ENCODE results near the gene ANTXR1.

Gene ANTXR1

DNA sequence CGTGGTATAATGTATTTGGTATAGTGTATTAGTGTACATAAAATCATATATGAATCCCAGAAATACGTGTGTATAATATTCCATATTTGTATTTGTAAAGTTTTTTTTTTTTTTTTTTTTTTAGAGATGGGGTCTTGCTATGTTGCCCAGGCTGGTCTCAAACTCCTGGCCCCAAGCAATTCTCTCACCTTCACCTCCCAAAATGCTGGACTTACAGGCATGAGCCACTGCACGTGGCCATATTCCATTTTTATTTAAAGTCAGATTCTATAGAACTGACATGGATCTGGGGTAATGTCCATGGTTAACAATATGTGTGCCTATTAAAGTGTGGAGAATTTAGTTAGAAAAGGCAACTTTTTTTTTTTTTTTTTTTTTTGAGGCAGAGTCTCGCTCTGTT, 71.5 kb downstream of the ANTXR1 start:
- Histone ChIP-seq H3K4me1 (ENCODE audit: control insufficient read depth, insufficient read depth, low read depth, low read length) (peaks cover 14% of the 10 kb centered on the region), H3K4me3 (ENCODE audit: insufficient read depth in 1 of 2, low read depth in 1 of 2, low read length in 2 of 2) (no peak overlapping the region), H3K36me3 (ENCODE audit: control insufficient read depth in 1 of 2, insufficient read depth in 2 of 2, low read depth in 1 of 2, low read length in 2 of 2) (peaks cover 12 to 21% of the 10 kb centered on the region in 2 experiments), H3K14ac (ENCODE audit: low read length in 2 of 2) (no peak overlapping the region), H2BK120ac (ENCODE audit: low read depth, low read length) (no peak overlapping the region), H3K27ac (ENCODE audit: low read length, poor library complexity, severe bottlenecking) (no peak overlapping the region), H2AFZ (ENCODE audit: low read depth, low read length) (no peak overlapping the region), H2AK5ac (ENCODE audit: low read length, severe bottlenecking) (no peak overlapping the region), H3K4ac (ENCODE audit: low read depth in 1 of 2, low read length in 2 of 2) (no peak overlapping the region), H3K23ac (ENCODE audit: low read length in 2 of 2) (no peak overlapping the region), H2BK5ac (ENCODE audit: low read depth, low read length, poor library complexity, severe bottlenecking) (no peak overlapping the region), H3K27me3 (ENCODE audit: control insufficient read depth in 1 of 2, insufficient read depth in 1 of 2, low read length in 2 of 2) (no peaks in the 10 kb centered on the region), H3K18ac (ENCODE audit: low read depth in 1 of 2, low read length in 2 of 2) (no peak overlapping the region), H2BK12ac (ENCODE audit: low read length in 2 of 2) (no peak overlapping the region), H3K4me2 (ENCODE audit: low read length, poor library complexity, severe bottlenecking) (no peak overlapping the region), H4K91ac (ENCODE audit: low read length) (no peak overlapping the region), H3K9me3 (ENCODE audit: control insufficient read depth, low read length) (no peaks in the 10 kb centered on the region), H3K79me1 (replicated peaks; ENCODE audit: low read length, poor library complexity, severe bottlenecking) (peaks cover 2% of the 10 kb centered on the region), H3K9ac (ENCODE audit: low read length) (no peak overlapping the region), H4K8ac (ENCODE audit: low read length) (no peak overlapping the region), H2BK15ac (ENCODE audit: low read depth, poor library complexity, severe bottlenecking) (no peak overlapping the region)
- no peak for DNase-seq
- WGBS = no CpG with 5 or more reads among the region's 4 CpGs

DNA sequence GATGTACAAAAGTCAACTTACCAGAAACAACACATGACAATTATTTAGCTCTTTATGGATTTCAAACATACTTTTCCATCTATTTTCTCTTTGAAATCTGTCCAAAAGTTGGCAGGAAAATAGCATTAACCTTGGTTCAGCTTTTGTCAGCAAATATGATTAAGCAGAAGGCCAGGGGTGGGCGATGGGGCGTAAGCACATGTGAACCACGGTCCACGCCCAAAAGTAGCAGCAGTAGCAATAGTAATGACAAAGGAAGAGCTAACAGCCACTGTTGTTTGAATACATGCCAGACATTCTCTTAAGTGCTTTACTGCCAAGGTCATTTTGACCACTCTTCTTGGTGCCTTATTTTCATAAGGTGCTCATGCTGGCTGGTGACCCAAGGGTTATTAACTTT, 73.5 kb downstream of the ANTXR1 start:
- H2BK5ac ChIP-seq (ENCODE audit: low read depth, low read length, poor library complexity, severe bottlenecking) = no peak overlapping the region
- no peak overlapping the region for H3K9ac ChIP-seq (ENCODE audit: low read length)
- peak overlapping the region; percentile 77 for H4K91ac ChIP-seq (ENCODE audit: low read length)
- peak overlapping the region; percentile 40 to 50 for H3K18ac ChIP-seq (ENCODE audit: low read depth in 1 of 2, low read length in 2 of 2)
- H2BK15ac ChIP-seq (ENCODE audit: low read depth, poor library complexity, severe bottlenecking) = no peak overlapping the region
- H3K27me3 ChIP-seq (ENCODE audit: control insufficient read depth in 1 of 2, insufficient read depth in 1 of 2, low read length in 2 of 2) = no peaks in the 10 kb centered on the region
- H3K9me3 ChIP-seq (ENCODE audit: control insufficient read depth, low read length) = no peaks in the 10 kb centered on the region
- H3K4me2 ChIP-seq (ENCODE audit: low read length, poor library complexity, severe bottlenecking) = no peak overlapping the region
- no peak overlapping the region for H2AK5ac ChIP-seq (ENCODE audit: low read length, severe bottlenecking)
- WGBS = 92% methylated on average over 4 of the region's 4 CpGs
- no peak overlapping the region for H3K4ac ChIP-seq (ENCODE audit: low read depth in 1 of 2, low read length in 2 of 2)
- DNase-seq = no peak
- H4K8ac ChIP-seq (ENCODE audit: low read length) = peak overlapping the region; percentile 76
- H3K27ac ChIP-seq (ENCODE audit: low read length, poor library complexity, severe bottlenecking) = no peak overlapping the region
- peak overlapping the region in 1 of 2 experiments; percentile 77 for H2BK12ac ChIP-seq (ENCODE audit: low read length in 2 of 2)
- no peak overlapping the region for H3K4me3 ChIP-seq (ENCODE audit: insufficient read depth in 1 of 2, low read depth in 1 of 2, low read length in 2 of 2)
- no peak overlapping the region for H2BK120ac ChIP-seq (ENCODE audit: low read depth, low read length)
- H2AFZ ChIP-seq (ENCODE audit: low read depth, low read length) = no peak overlapping the region
- peaks cover 14% of the 10 kb centered on the region for H3K4me1 ChIP-seq (ENCODE audit: control insufficient read depth, insufficient read depth, low read depth, low read length)
- peaks cover 12 to 19% of the 10 kb centered on the region in 2 experiments for H3K36me3 ChIP-seq (ENCODE audit: control insufficient read depth in 1 of 2, insufficient read depth in 2 of 2, low read depth in 1 of 2, low read length in 2 of 2)
- no peak overlapping the region for H3K14ac ChIP-seq (ENCODE audit: low read length in 2 of 2)
- H3K79me1 ChIP-seq (replicated peaks; ENCODE audit: low read length, poor library complexity, severe bottlenecking) = peaks cover 2% of the 10 kb centered on the region
- H3K23ac ChIP-seq (ENCODE audit: low read length in 2 of 2) = no peak overlapping the region

DNA sequence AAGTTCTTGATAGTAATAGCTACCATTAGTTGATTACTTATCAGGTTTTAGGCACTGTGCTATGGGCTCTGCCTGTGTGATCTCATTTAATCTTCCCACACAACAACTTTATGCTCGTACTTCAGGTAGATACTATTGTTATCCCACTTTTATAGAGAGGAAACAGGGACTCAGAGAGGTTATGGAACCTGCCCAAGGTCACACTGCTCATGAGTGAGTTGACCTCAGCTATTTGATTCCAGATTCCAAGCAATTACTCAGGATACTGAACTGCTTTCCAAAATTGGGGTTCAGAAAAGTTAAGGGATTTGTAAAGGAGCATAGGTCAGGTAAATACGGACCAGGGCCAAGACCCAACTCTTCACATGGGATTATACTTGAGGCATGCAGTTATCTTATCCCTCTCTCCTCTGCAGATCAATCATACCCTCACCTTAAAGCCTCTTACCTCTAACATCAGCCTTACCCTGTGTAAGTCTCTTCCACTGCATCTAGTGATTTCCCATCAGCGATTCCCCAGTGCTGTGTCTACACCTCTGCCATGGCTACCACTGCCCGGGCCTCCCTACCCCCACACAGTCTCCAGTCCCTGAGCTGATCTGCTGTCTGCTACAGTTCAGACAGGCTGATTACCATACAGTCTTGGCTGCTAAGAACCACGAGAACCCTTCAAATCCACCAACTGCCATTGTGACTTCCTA, 74.4 kb downstream of the ANTXR1 start:
- peak overlapping the region; percentile 60 for H2BK15ac ChIP-seq (ENCODE audit: low read depth, poor library complexity, severe bottlenecking)
- DNase-seq = no peak
- H2BK5ac ChIP-seq (ENCODE audit: low read depth, low read length, poor library complexity, severe bottlenecking) = no peak overlapping the region
- H2BK120ac ChIP-seq (ENCODE audit: low read depth, low read length) = no peak overlapping the region
- peak overlapping the region; percentile 89 for H4K91ac ChIP-seq (ENCODE audit: low read length)
- H2AFZ ChIP-seq (ENCODE audit: low read depth, low read length) = no peak overlapping the region
- no peaks in the 10 kb centered on the region for H3K9me3 ChIP-seq (ENCODE audit: control insufficient read depth, low read length)
- peak overlapping the region; percentile 44 for H3K9ac ChIP-seq (ENCODE audit: low read length)
- peak overlapping the region; percentile 32 to 87 for H2BK12ac ChIP-seq (ENCODE audit: low read length in 2 of 2)
- peak overlapping the region; percentile 67 to 77 for H3K18ac ChIP-seq (ENCODE audit: low read depth in 1 of 2, low read length in 2 of 2)
- no peak overlapping the region for H3K27ac ChIP-seq (ENCODE audit: low read length, poor library complexity, severe bottlenecking)
- H3K36me3 ChIP-seq (ENCODE audit: control insufficient read depth in 1 of 2, insufficient read depth in 2 of 2, low read depth in 1 of 2, low read length in 2 of 2) = peaks cover 10 to 20% of the 10 kb centered on the region in 2 experiments
- no peak overlapping the region for H3K4me2 ChIP-seq (ENCODE audit: low read length, poor library complexity, severe bottlenecking)
- peak overlapping the region; percentile 81 for H4K8ac ChIP-seq (ENCODE audit: low read length)
- H3K4me1 ChIP-seq (ENCODE audit: control insufficient read depth, insufficient read depth, low read depth, low read length) = peaks cover 8% of the 10 kb centered on the region
- H3K4me3 ChIP-seq (ENCODE audit: insufficient read depth in 1 of 2, low read depth in 1 of 2, low read length in 2 of 2) = peak overlapping the region in 1 of 2 experiments; percentile 46
- H3K14ac ChIP-seq (ENCODE audit: low read length in 2 of 2) = peak overlapping the region in 1 of 2 experiments; percentile 41
- no peak overlapping the region for H2AK5ac ChIP-seq (ENCODE audit: low read length, severe bottlenecking)
- H3K23ac ChIP-seq (ENCODE audit: low read length in 2 of 2) = no peak overlapping the region
- peak overlapping the region in 1 of 2 experiments; percentile 73 for H3K4ac ChIP-seq (ENCODE audit: low read depth in 1 of 2, low read length in 2 of 2)
- H3K27me3 ChIP-seq (ENCODE audit: control insufficient read depth in 1 of 2, insufficient read depth in 1 of 2, low read length in 2 of 2) = no peaks in the 10 kb centered on the region
- peaks cover 2% of the 10 kb centered on the region for H3K79me1 ChIP-seq (replicated peaks; ENCODE audit: low read length, poor library complexity, severe bottlenecking)
- 95% methylated on average over 5 of the region's 5 CpGs for WGBS

DNA sequence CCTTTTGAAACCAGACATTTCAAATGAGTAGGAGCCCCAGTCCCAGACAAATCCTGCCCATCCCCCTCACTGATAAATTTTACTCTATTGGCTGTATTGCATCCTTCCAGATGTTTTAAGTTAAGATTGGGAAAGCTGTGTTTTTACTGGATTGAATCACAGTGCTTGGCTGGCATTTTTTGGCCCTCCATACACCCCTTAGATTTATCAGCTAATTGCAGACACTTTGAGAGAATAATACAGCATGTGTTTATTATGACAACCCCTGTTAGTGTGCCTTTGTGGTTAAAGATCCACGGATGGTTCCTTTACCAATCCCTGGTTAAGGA, 74.9 kb downstream of the ANTXR1 start:
- WGBS = 60% methylated on average over 1 of the region's 1 CpG
- no peak overlapping the region for H2BK12ac ChIP-seq (ENCODE audit: low read length in 2 of 2)
- H3K4me1 ChIP-seq (ENCODE audit: control insufficient read depth, insufficient read depth, low read depth, low read length) = peaks cover 6% of the 10 kb centered on the region
- peak overlapping the region in 1 of 2 experiments; percentile 73 for H3K4ac ChIP-seq (ENCODE audit: low read depth in 1 of 2, low read length in 2 of 2)
- DNase-seq = peak; percentile 33
- peaks cover 10 to 19% of the 10 kb centered on the region in 2 experiments for H3K36me3 ChIP-seq (ENCODE audit: control insufficient read depth in 1 of 2, insufficient read depth in 2 of 2, low read depth in 1 of 2, low read length in 2 of 2)
- no peak overlapping the region for H4K91ac ChIP-seq (ENCODE audit: low read length)
- no peak overlapping the region for H2BK120ac ChIP-seq (ENCODE audit: low read depth, low read length)
- peak overlapping the region; percentile 8 to 77 for H3K18ac ChIP-seq (ENCODE audit: low read depth in 1 of 2, low read length in 2 of 2)
- H4K8ac ChIP-seq (ENCODE audit: low read length) = peak overlapping the region; percentile 81
- H3K9me3 ChIP-seq (ENCODE audit: control insufficient read depth, low read length) = no peaks in the 10 kb centered on the region
- H2AFZ ChIP-seq (ENCODE audit: low read depth, low read length) = no peak overlapping the region
- no peak overlapping the region for H3K27ac ChIP-seq (ENCODE audit: low read length, poor library complexity, severe bottlenecking)
- H3K23ac ChIP-seq (ENCODE audit: low read length in 2 of 2) = no peak overlapping the region
- H2BK5ac ChIP-seq (ENCODE audit: low read depth, low read length, poor library complexity, severe bottlenecking) = no peak overlapping the region
- H3K14ac ChIP-seq (ENCODE audit: low read length in 2 of 2) = peak overlapping the region in 1 of 2 experiments; percentile 26
- H2AK5ac ChIP-seq (ENCODE audit: low read length, severe bottlenecking) = no peak overlapping the region
- H3K27me3 ChIP-seq (ENCODE audit: control insufficient read depth in 1 of 2, insufficient read depth in 1 of 2, low read length in 2 of 2) = no peaks in the 10 kb centered on the region
- H3K79me1 ChIP-seq (replicated peaks; ENCODE audit: low read length, poor library complexity, severe bottlenecking) = peaks cover 2% of the 10 kb centered on the region
- H2BK15ac ChIP-seq (ENCODE audit: low read depth, poor library complexity, severe bottlenecking) = no peak overlapping the region
- H3K4me2 ChIP-seq (ENCODE audit: low read length, poor library complexity, severe bottlenecking) = no peak overlapping the region
- H3K4me3 ChIP-seq (ENCODE audit: insufficient read depth in 1 of 2, low read depth in 1 of 2, low read length in 2 of 2) = peak overlapping the region in 1 of 2 experiments; percentile 46
- peak overlapping the region; percentile 52 for H3K9ac ChIP-seq (ENCODE audit: low read length)
